ENCODE measurements around the gene ATXN2. TPM values are rescaled to one million over a fixed set of nuclear protein-coding genes. Genes with fewer than 3 reads are reported as not detected.

Gene ATXN2
- total RNA-seq, 1 experiment from 2014 or later, result 72.9 TPM

- Histone ChIP-seq H3K79me1 (ENCODE audit: insufficient read depth, low read depth, low read length, poor library complexity, severe bottlenecking) (peaks cover 2% of the 10 kb centered on the region), H3K14ac (ENCODE audit: insufficient read depth, low read length) (peak overlapping the region; percentile 81), H3K18ac (ENCODE audit: insufficient read length, low read depth, low read length) (peak overlapping the region; percentile 63), H2BK15ac (ENCODE audit: low read depth, low read length) (no peak overlapping the region; the same call in 1 of the 2 replicates), H4K20me1 (ENCODE audit: control insufficient read depth, insufficient read depth, insufficient read length) (no peaks in the 10 kb centered on the region), H3K9ac (ENCODE audit: extremely low read depth, insufficient read length, low read length) (peak overlapping the region; percentile 78), H3T11ph (ENCODE audit: low read length) (no peak overlapping the region), H2BK5ac (ENCODE audit: insufficient read length, low read length) (no peak overlapping the region), H2AFZ (ENCODE audit: low read length) (no peak overlapping the region), H3K4me1 (ENCODE audit: insufficient read depth, low read length) (no peaks in the 10 kb centered on the region; the same call in 1 of the 2 replicates), H4K91ac (ENCODE audit: insufficient read length, low read depth, low read length) (no peak overlapping the region), H3K56ac (ENCODE audit: insufficient read length, low read depth, low read length) (no peak overlapping the region), H3K27me3 (ENCODE audit: insufficient read depth, low read length) (no peaks in the 10 kb centered on the region), H3K79me2 (ENCODE audit: insufficient read depth, low read length) (peaks cover 25% of the 10 kb centered on the region; the same call in 1 of the 2 replicates), H3K4me2 (ENCODE audit: insufficient read depth, insufficient read length, low read length) (peak overlapping the region; percentile 83), H4K8ac (replicated peaks; ENCODE audit: insufficient read length, low read depth, low read length) (no peak overlapping the region), H3K27ac (ENCODE audit: insufficient read length, low read depth, low read length) (no peak overlapping the region), H3K23me2 (ENCODE audit: insufficient read length, low read depth, low read length, poor library complexity, severe bottlenecking) (peaks cover 20% of the 10 kb centered on the region), H2BK120ac (ENCODE audit: low read depth, low read length, poor library complexity, severe bottlenecking) (no peak overlapping the region), H3K4ac (ENCODE audit: low read depth, low read length) (no peak overlapping the region), H3K23ac (ENCODE audit: insufficient read length, low read depth, low read length) (no peak overlapping the region), H3K9me3 (ENCODE audit: control insufficient read depth, low read depth, low read length) (no peaks in the 10 kb centered on the region), H2AK5ac (ENCODE audit: insufficient read length, low read length) (no peak overlapping the region), H2BK20ac (ENCODE audit: low read depth, low read length, poor library complexity, severe bottlenecking) (no peak overlapping the region), H4K5ac (ENCODE audit: insufficient read length, low read depth, low read length) (no peak overlapping the region), H2BK12ac (ENCODE audit: insufficient read length, low read depth, low read length) (no peak overlapping the region)
- Mint-ChIP-seq H3K4me1 (peaks cover 22 to 29% of the 10 kb centered on the region in 2 experiments), H3K36me3 (ENCODE audit: insufficient read depth in 1 of 3, low read depth in 3 of 3) (peaks cover 0 to 11% (median 0%) of the 10 kb centered on the region in 3 experiments; a peak in 3 of 7 replicates), H3K27ac (peak overlapping the region; percentile 93 to 98 (median 94); a peak in 4 of 7 replicates), H3K4me3 (peak overlapping the region; percentile 86 to 95), H3K27me3 (ENCODE audit: low read depth) (no peaks in the 10 kb centered on the region; the same call in 1 of the 2 replicates), H3K9me3 (peaks cover 5 to 8% of the 10 kb centered on the region in 2 experiments; a peak in 4 of 5 replicates)
- WGBS (ENCODE audit: extremely low coverage, insufficient read length, low lambda C conversion rate), result no CpG with 5 or more reads among the region's 67 CpGs
- DNase-seq, result peak; percentile 55
- no peak for TF ChIP-seq CTCF (conservative IDR thresholded peaks at IDR 0.05)
Measured at GRCh38 chr12:111597831-111598636, 1.1 kb downstream of the ATXN2 start.

All from H9 (cell line).